SK-N-DZ (cell line): ENCODE data around the gene FSHR.
A peak's percentile ranks its signal among the peaks of the same experiment; 100 is the strongest.

Source experiments
- DNase-seq: peaks from one replicate; pipeline ENCODE4 v3.0.0-alpha.2; 2015; ENCODE audit warnings: low spot score

FSHR gene

GRCh38 chr2:49113046-49113445, 41.3 kb downstream of the FSHR start:
- peak; percentile 34 for DNase-seq

GRCh38 chr2:49111456-49111855, 42.9 kb downstream of the FSHR start:
- DNase-seq, result peak; percentile 43

GRCh38 chr2:49111006-49111405, 43.3 kb downstream of the FSHR start:
- DNase-seq, result peak; percentile 81

GRCh38 chr2:49110571-49110970, 43.7 kb downstream of the FSHR start:
- no peak for DNase-seq

- DNase-seq, result no peak
Observed at GRCh38 chr2:49108851-49109250, 45.5 kb downstream of the FSHR start.

GRCh38 chr2:49108436-49108835, 45.9 kb downstream of the FSHR start:
- DNase-seq, result no peak

GRCh38 chr2:49105506-49105905, 48.8 kb downstream of the FSHR start:
- DNase-seq, result no peak

- no peak for DNase-seq
Observed at GRCh38 chr2:49102146-49102545, 52.2 kb downstream of the FSHR start.

- no peak for DNase-seq
Observed at GRCh38 chr2:49080681-49081080, 73.6 kb downstream of the FSHR start.

GRCh38 chr2:49070716-49071115, 83.6 kb downstream of the FSHR start:
- no peak for DNase-seq

GRCh38 chr2:49069829-49070228, 84.5 kb downstream of the FSHR start:
- no peak for DNase-seq

- DNase-seq, result no peak
Observed at GRCh38 chr2:49068613-49069012, 85.7 kb downstream of the FSHR start.

- no peak for DNase-seq
Observed at GRCh38 chr2:49067971-49068370, 86.3 kb downstream of the FSHR start.

- DNase-seq, result no peak
Observed at GRCh38 chr2:49053156-49053555, 101.2 kb downstream of the FSHR start.

GRCh38 chr2:49050265-49050664, 104.0 kb downstream of the FSHR start:
- DNase-seq, result no peak

GRCh38 chr2:49049161-49049560, 105.2 kb downstream of the FSHR start:
- no peak for DNase-seq

- DNase-seq, result peak; percentile 2
Observed at GRCh38 chr2:49045083-49045482, 109.2 kb downstream of the FSHR start.

GRCh38 chr2:49044350-49045079, 109.8 kb downstream of the FSHR start:
- peak; percentile 42 for DNase-seq

GRCh38 chr2:49043405-49043982, 110.8 kb downstream of the FSHR start:
- DNase-seq, result no peak

- no peak for DNase-seq
Observed at GRCh38 chr2:49042488-49042887, 111.8 kb downstream of the FSHR start.

- DNase-seq, result no peak
Observed at GRCh38 chr2:49041061-49041460, 113.3 kb downstream of the FSHR start.

GRCh38 chr2:49037197-49037596, 117.1 kb downstream of the FSHR start:
- no peak for DNase-seq

GRCh38 chr2:49035481-49035880, 118.8 kb downstream of the FSHR start:
- no peak for DNase-seq
